CD4-positive, CD25-positive, alpha-beta regulatory T cell (primary cell): ENCODE results near the gene TMOD2. TPM values are rescaled to one million over a fixed set of nuclear protein-coding genes. Genes with fewer than 3 reads are reported as not detected.

Experiments used
- ATAC-seq, 2 donors: fragments of 150-1000 bp; cut with Tn5 transposase; one replicate each; pipeline ENCODE4 v1.10.0; 2021; ENCODE audit warnings: low read depth in 2 of 2, moderate number of reproducible peaks in 2 of 2, moderate library complexity in 1 of 2
- DNase-seq, 3 donors: peaks; one replicate each; pipeline versions ENCODE4 v3.0.0 to v3.0.0-alpha.2; 2012 to 2022; ENCODE audit warnings: mixed read lengths in 1 of 3
- H3K27ac ChIP-seq: one replicate; pipeline ENCODE4 v1.7.0; 2013; ENCODE audit warnings: mild to moderate bottlenecking, low read length; ENCODE audit not compliant: insufficient read depth, poor library complexity, severe bottlenecking
- H3K27me3 ChIP-seq: one replicate; pipeline ENCODE4 v1.7.0; 2013; ENCODE audit warnings: low read length; ENCODE audit not compliant: control insufficient read depth, insufficient read depth
- H3K36me3 ChIP-seq: one replicate; pipeline ENCODE4 v1.7.0; 2013; ENCODE audit warnings: mild to moderate bottlenecking, low read length, moderate library complexity; ENCODE audit not compliant: control insufficient read depth, insufficient read depth
- H3K4me1 ChIP-seq: 2 replicates; pipeline ENCODE4 v1.7.0; 2013; ENCODE audit warnings: mild to moderate bottlenecking, low read length; ENCODE audit not compliant: insufficient read depth, control insufficient read depth, poor library complexity, severe bottlenecking
- H3K4me3 ChIP-seq: one replicate; pipeline ENCODE4 v1.7.0; 2013; ENCODE audit warnings: low read depth, mild to moderate bottlenecking, low read length, moderate library complexity
- H3K9me3 ChIP-seq, 2 experiments: 1 replicate in 1 of 2; 2 replicates in 1 of 2; pipeline ENCODE4 v1.7.0; 2013; ENCODE audit warnings: low read length in 2 of 2, mild to moderate bottlenecking in 1 of 2, moderate library complexity in 1 of 2; ENCODE audit not compliant: control insufficient read depth in 2 of 2
- H3K27ac Mint-ChIP-seq, 3 donors: one replicate each; pipeline ENCODE4 v1.8.0; 2020 to 2022; ENCODE audit warnings: mild to moderate bottlenecking in 3 of 3, mixed read lengths in 3 of 3, moderate library complexity in 2 of 3
- H3K27me3 Mint-ChIP-seq: one replicate; pipeline ENCODE4 v1.8.0; 2022; ENCODE audit warnings: mild to moderate bottlenecking, mixed read lengths
- H3K36me3 Mint-ChIP-seq: one replicate; pipeline ENCODE4 v1.8.0; 2020; ENCODE audit warnings: mixed read lengths
- H3K4me1 Mint-ChIP-seq, 4 donors: one replicate each; pipeline ENCODE4 v1.8.0; 2020 to 2022; ENCODE audit warnings: mixed read lengths in 4 of 4, mild to moderate bottlenecking in 1 of 4
- H3K4me3 Mint-ChIP-seq, 4 donors: one replicate each; pipeline ENCODE4 v1.8.0; 2020 to 2022; ENCODE audit warnings: mild to moderate bottlenecking in 4 of 4, mixed read lengths in 4 of 4, moderate library complexity in 3 of 4
- H3K9me3 Mint-ChIP-seq, 7 donors: one replicate each; pipeline ENCODE4 v1.8.0; 2020 to 2022; ENCODE audit warnings: mixed read lengths in 7 of 7, mild to moderate bottlenecking in 3 of 7, moderate library complexity in 2 of 7
- polyA plus RNA-seq, 4 donors: library from polyadenylated mRNA; unstranded; fragments of 300-500 nt; fragmentation: Illumina TruSeq; gene quantifications; one replicate each; pipeline ENCODE4 v1.2.3, GENCODE V29; 2021
- total RNA-seq: library from RNA; stranded (reverse); gene quantifications from one replicate; pipeline ENCODE4 v1.2.3, GENCODE V29; 2022

TMOD2 gene
- total and polyA plus RNA-seq, 5 donors from 2014 or later = 0.87 to 3.7 (median 1.2) TPM

GRCh38 chr15:51828621-51829375, 77.4 kb downstream of the TMOD2 start:
- Histone ChIP-seq H3K27ac (no peak overlapping the region), H3K27me3 (no peaks in the 10 kb centered on the region), H3K4me3 (peak overlapping the region; percentile 52), H3K4me1 (peaks cover 34% of the 10 kb centered on the region), H3K9me3 (no peaks in the 10 kb centered on the region), H3K36me3 (no peaks in the 10 kb centered on the region)
- DNase-seq = no peak
- Mint-ChIP-seq H3K27me3 (peaks cover 15% of the 10 kb centered on the region), H3K27ac (peak overlapping the region in 2 of 3 donors; percentile 81 to 90), H3K4me1 (peaks cover 28 to 40% (median 33%) of the 10 kb centered on the region in 4 donors), H3K4me3 (peak overlapping the region; percentile 92 to 98 (median 94)), H3K36me3 (no peaks in the 10 kb centered on the region), H3K9me3 (no peaks in the 10 kb centered on the region)
- no peak for ATAC-seq

- H3K9me3 ChIP-seq = no peaks in the 10 kb centered on the region
- Mint-ChIP-seq H3K4me1 (peaks cover 33 to 48% (median 41%) of the 10 kb centered on the region in 4 donors), H3K4me3 (peak within 1 kb of the TSS; percentile 94 to 98 (median 96)), H3K9me3 (no peaks in the 10 kb centered on the region), H3K27ac (peak within 1 kb of the TSS; percentile 90 to 93 (median 92)), H3K36me3 (no peaks in the 10 kb centered on the region), H3K27me3 (peaks cover 15% of the 10 kb centered on the region)
- peak within 1 kb of the TSS; percentile 97 for H3K4me3 ChIP-seq
- peak; percentile 85 to 86 for ATAC-seq
- H3K27ac ChIP-seq = peak within 1 kb of the TSS; percentile 82
- peaks cover 42% of the 10 kb centered on the region for H3K4me1 ChIP-seq
- peak; percentile 85 to 89 (median 87) for DNase-seq
- H3K36me3 ChIP-seq = no peaks in the 10 kb centered on the region
- no peaks in the 10 kb centered on the region for H3K27me3 ChIP-seq
Observed at GRCh38 chr15:51829376-51830275, 78.2 kb downstream of the TMOD2 start, which contains the start of gene TMOD3. TMOD3 (plus strand) TSS chr15:51829653; CDS start chr15:51862885, 33,232 bp downstream.

DNA sequence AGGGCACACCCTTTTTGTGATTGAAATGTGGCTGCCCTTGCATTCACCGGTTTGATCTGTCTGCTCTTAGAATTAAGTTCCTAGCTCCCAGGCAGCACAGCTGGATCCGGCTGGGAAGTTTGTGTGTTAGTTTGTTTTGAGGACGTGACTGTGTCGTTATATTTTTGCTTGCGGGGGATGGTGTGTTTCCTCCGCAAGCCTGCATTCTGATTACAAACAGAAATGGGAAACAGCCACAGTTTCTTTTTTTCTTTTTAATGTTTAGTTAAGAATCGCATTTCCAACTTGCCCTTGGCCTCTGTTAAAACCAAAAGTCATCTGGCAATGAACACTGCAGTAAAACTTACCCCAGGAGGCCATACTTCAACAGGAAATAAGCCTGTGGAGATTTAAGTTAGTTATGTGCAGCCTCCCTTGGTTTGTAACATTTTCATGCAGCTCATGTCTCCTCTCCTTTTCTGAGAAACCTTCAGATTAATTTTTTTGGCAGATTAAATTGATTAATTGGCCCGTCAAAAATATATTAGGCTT, 78.9 kb downstream of the TMOD2 start:
- Histone ChIP-seq H3K27me3 (no peaks in the 10 kb centered on the region), H3K4me1 (peaks cover 49% of the 10 kb centered on the region), H3K27ac (peak overlapping the region; percentile 82), H3K4me3 (peak overlapping the region; percentile 97), H3K9me3 (no peaks in the 10 kb centered on the region), H3K36me3 (no peaks in the 10 kb centered on the region)
- H3K4me3 Mint-ChIP-seq = peak overlapping the region; percentile 94 to 98 (median 96)
- H3K4me1 Mint-ChIP-seq = peaks cover 37 to 55% (median 47%) of the 10 kb centered on the region in 4 donors
- H3K9me3 Mint-ChIP-seq = no peaks in the 10 kb centered on the region
- H3K36me3 Mint-ChIP-seq = no peaks in the 10 kb centered on the region
- H3K27me3 Mint-ChIP-seq = peaks cover 15% of the 10 kb centered on the region
- DNase-seq (peak in 2 of 3 donors; percentile 32 to 54), ATAC-seq (no peak)
- H3K27ac Mint-ChIP-seq = peak overlapping the region; percentile 90 to 93 (median 92)

- H3K27ac Mint-ChIP-seq = peak overlapping the region in 1 of 3 donors; percentile 33
- H3K4me3 ChIP-seq = peak overlapping the region; percentile 65
- H3K9me3 ChIP-seq = no peaks in the 10 kb centered on the region
- no peaks in the 10 kb centered on the region for H3K9me3 Mint-ChIP-seq
- peak overlapping the region; percentile 60 to 84 (median 78) for H3K4me3 Mint-ChIP-seq
- H3K36me3 Mint-ChIP-seq = no peaks in the 10 kb centered on the region
- no peaks in the 10 kb centered on the region for H3K27me3 ChIP-seq
- peak in 1 of 3 donors; percentile 44 for DNase-seq
- H3K27me3 Mint-ChIP-seq = peaks cover 4% of the 10 kb centered on the region
- no peaks in the 10 kb centered on the region for H3K36me3 ChIP-seq
- no peak for ATAC-seq
- H3K4me1 ChIP-seq = peaks cover 63% of the 10 kb centered on the region
- no peak overlapping the region for H3K27ac ChIP-seq
- H3K4me1 Mint-ChIP-seq = peaks cover 60 to 89% (median 72%) of the 10 kb centered on the region in 4 donors
Observed at GRCh38 chr15:51833772-51834171, 82.4 kb downstream of the TMOD2 start.

- H3K27ac Mint-ChIP-seq = peak overlapping the region in 2 of 3 donors; percentile 76 to 91
- peak in 2 of 3 donors; percentile 10 to 69 for DNase-seq
- peak overlapping the region; percentile 64 for H3K4me3 ChIP-seq
- peak; percentile 71 to 74 for ATAC-seq
- no peaks in the 10 kb centered on the region for H3K27me3 ChIP-seq
- H3K4me3 Mint-ChIP-seq = peak overlapping the region; percentile 29 to 67 (median 46)
- no peaks in the 10 kb centered on the region for H3K9me3 Mint-ChIP-seq
- H3K36me3 ChIP-seq = no peaks in the 10 kb centered on the region
- H3K9me3 ChIP-seq = no peaks in the 10 kb centered on the region
- H3K27me3 Mint-ChIP-seq = no peaks in the 10 kb centered on the region
- peaks cover 69 to 94% (median 77%) of the 10 kb centered on the region in 4 donors for H3K4me1 Mint-ChIP-seq
- H3K4me1 ChIP-seq = peaks cover 72% of the 10 kb centered on the region
- H3K27ac ChIP-seq = no peak overlapping the region
- no peaks in the 10 kb centered on the region for H3K36me3 Mint-ChIP-seq
Observed at GRCh38 chr15:51837792-51838251, 86.4 kb downstream of the TMOD2 start.

DNA sequence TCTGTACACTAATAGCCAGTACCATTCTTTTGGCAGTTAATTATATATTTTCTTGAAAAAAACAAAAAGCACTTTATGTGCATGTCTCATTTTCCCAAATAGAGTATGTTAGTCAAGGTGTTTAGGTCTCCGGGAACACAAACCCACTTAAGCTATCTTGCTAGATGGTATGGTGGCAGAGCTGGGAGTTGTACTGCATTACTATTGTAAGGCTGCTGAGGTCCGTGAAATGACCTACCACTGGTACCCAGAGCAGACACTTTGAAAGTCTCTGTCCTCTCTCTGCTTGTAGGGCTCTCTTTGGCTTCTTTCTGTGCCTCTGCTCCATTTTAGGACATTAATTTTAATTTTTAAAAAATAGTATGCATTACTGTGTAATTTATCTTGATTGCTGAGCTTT, 86.9 kb downstream of the TMOD2 start:
- Mint-ChIP-seq H3K4me1 (peaks cover 69 to 94% (median 78%) of the 10 kb centered on the region in 4 donors), H3K27me3 (no peaks in the 10 kb centered on the region), H3K27ac (peak overlapping the region in 2 of 3 donors; percentile 76 to 91), H3K4me3 (peak overlapping the region; percentile 29 to 67 (median 46)), H3K36me3 (no peaks in the 10 kb centered on the region), H3K9me3 (no peaks in the 10 kb centered on the region)
- H3K27ac ChIP-seq = no peak overlapping the region
- DNase-seq (no peak), ATAC-seq (no peak)
- H3K27me3 ChIP-seq = no peaks in the 10 kb centered on the region
- no peaks in the 10 kb centered on the region for H3K36me3 ChIP-seq
- H3K9me3 ChIP-seq = no peaks in the 10 kb centered on the region
- peaks cover 72% of the 10 kb centered on the region for H3K4me1 ChIP-seq
- H3K4me3 ChIP-seq = peak overlapping the region; percentile 64

GRCh38 chr15:51840692-51841091, 89.3 kb downstream of the TMOD2 start:
- Mint-ChIP-seq H3K36me3 (no peaks in the 10 kb centered on the region), H3K4me3 (no peak overlapping the region), H3K9me3 (no peaks in the 10 kb centered on the region), H3K27me3 (no peaks in the 10 kb centered on the region), H3K27ac (no peak overlapping the region), H3K4me1 (peaks cover 60 to 92% (median 74%) of the 10 kb centered on the region in 4 donors)
- no peaks in the 10 kb centered on the region for H3K27me3 ChIP-seq
- H3K9me3 ChIP-seq = no peaks in the 10 kb centered on the region
- ATAC-seq (no peak), DNase-seq (no peak)
- H3K36me3 ChIP-seq = no peaks in the 10 kb centered on the region
- peak overlapping the region; percentile 0 for H3K4me3 ChIP-seq
- peaks cover 60% of the 10 kb centered on the region for H3K4me1 ChIP-seq
- no peak overlapping the region for H3K27ac ChIP-seq
